GM12878 (cell line): ENCODE data around the gene RASAL2. TPM values are rescaled to one million over a fixed set of nuclear protein-coding genes. Genes with fewer than 3 reads are reported as not detected.

Source experiments
- ATAC-seq: fragments of 200-7000 bp; cut with Tn5 transposase; 3 replicates; pipeline ENCODE4 v1.9.1; 2020; ENCODE audit warnings: mild to moderate bottlenecking, moderate library complexity
- BruUV-seq: library from RNA; stranded (reverse); fragments of 400-500 nt; replicated peaks from 2 replicates; lab custom pipeline; 2021; lab: Mats Ljungman, UMichigan
- CTCF ChIA-PET: fragments of 300-600 bp; sonication (Branson Sonifier 250); formaldehyde crosslinking; extraction: SDS; loops from one replicate; lab custom pipeline; 2021; ENCODE audit warnings: inconsistent platforms; lab: Yijun Ruan, JAX
- POLR2A ChIA-PET: fragments of 350-600 bp; formaldehyde crosslinking; extraction: SDS; loops from one replicate; lab custom pipeline; 2021; ENCODE audit warnings: inconsistent platforms; lab: Charles Lee
- RAD21 ChIA-PET: fragments of 300-600 bp; sonication (Branson Sonifier 250); formaldehyde crosslinking; loops from one replicate; lab custom pipeline; 2023; ENCODE audit warnings: antibody characterized with exemption; ENCODE audit not compliant: unreplicated experiment; lab: Charles Lee
- SMC1A ChIA-PET: fragments of 300-600 bp; sonication (Branson Sonifier 250); formaldehyde crosslinking; loops from one replicate; lab custom pipeline; 2023; ENCODE audit not compliant: unreplicated experiment, uncharacterized antibody; lab: Charles Lee
- DNase-seq: peaks from one replicate; pipeline ENCODE4 v3.0.0-alpha.2; 2011; ENCODE audit warnings: low read depth, low spot score
- FAIRE-seq: peaks from 3 replicates; lab custom pipeline; 2011; peaks lifted over from hg19 to GRCh38; lab: Jason Lieb, UNC
- H2AFZ ChIP-seq: 2 replicates; pipeline ENCODE4 v1.6.0; 2011; ENCODE audit warnings: low read depth, low read length, control low read depth; ENCODE audit not compliant: control insufficient read depth
- H3K27ac ChIP-seq: 2 replicates; pipeline ENCODE4 v1.5.1; 2011; ENCODE audit warnings: control low read depth; ENCODE audit not compliant: control insufficient read depth, insufficient read depth
- H3K27me3 ChIP-seq, 2 experiments: replicated peaks in 1 of 2; 2 replicates each; pipeline versions ENCODE4 v1.6.0 to v1.6.1; 2011; ENCODE audit warnings: low read length in 1 of 2; ENCODE audit not compliant: control insufficient read depth in 2 of 2, insufficient read depth in 2 of 2
- H3K36me3 ChIP-seq, 2 experiments: 2 replicates each; pipeline ENCODE4 v1.5.1; 2011; ENCODE audit warnings: low read length in 1 of 2; ENCODE audit not compliant: control insufficient read depth in 2 of 2, insufficient read depth in 2 of 2
- H3K4me1 ChIP-seq: 2 replicates; pipeline ENCODE4 v1.6.1; 2011; ENCODE audit warnings: mild to moderate bottlenecking, low read length, moderate library complexity, mixed read lengths; ENCODE audit not compliant: control insufficient read depth, insufficient read depth
- H3K4me2 ChIP-seq: 2 replicates; pipeline ENCODE4 v1.6.0; 2011; ENCODE audit warnings: control low read depth; ENCODE audit not compliant: control insufficient read depth, insufficient read depth
- H3K4me3 ChIP-seq: fragments of 200-600 bp; sonication (generic); 2 replicates; pipeline ENCODE4 v1.5.1; 2016
- H3K79me2 ChIP-seq: 2 replicates; pipeline ENCODE4 v1.6.0; 2011; ENCODE audit warnings: low read length; ENCODE audit not compliant: control insufficient read depth, insufficient read depth
- H3K9ac ChIP-seq: 2 replicates; pipeline ENCODE4 v1.8.0; 2011; ENCODE audit warnings: low read length, control low read depth, mixed read lengths; ENCODE audit not compliant: control insufficient read depth, insufficient read depth
- H3K9me3 ChIP-seq: replicated peaks from 3 replicates; pipeline ENCODE4 v1.5.1; 2011; ENCODE audit warnings: mild to moderate bottlenecking, low read length; ENCODE audit not compliant: control insufficient read depth, insufficient read depth
- H4K20me1 ChIP-seq: 2 replicates; pipeline ENCODE4 v1.6.0; 2011; ENCODE audit not compliant: control insufficient read depth, insufficient read depth
- BRCA1 ChIP-seq: IDR thresholded peaks from 2 replicates; pipeline ENCODE4 v1.6.1; 2011; ENCODE audit warnings: low read depth, low read length, improper control_type of control experiment
- CBFB ChIP-seq: IDR thresholded peaks from 2 replicates; pipeline ENCODE4 v1.6.1; 2016; ENCODE audit warnings: antibody characterized with exemption, low read depth
- CHD1 ChIP-seq: IDR thresholded peaks from 2 replicates; pipeline ENCODE4 v1.6.1; 2012; ENCODE audit warnings: low read depth, low read length, improper control_type of control experiment
- E4F1 ChIP-seq: fragments of 450-650 bp; IDR thresholded peaks from 2 replicates; pipeline ENCODE4 v1.6.1; 2018; ENCODE audit warnings: borderline replicate concordance, mild to moderate bottlenecking; ENCODE audit not compliant: partially characterized antibody
- GATAD2B ChIP-seq: fragments of 450-650 bp; conservative IDR thresholded peaks from 2 replicates; pipeline ENCODE4 v1.6.1; 2017; ENCODE audit warnings: low read depth, mild to moderate bottlenecking, moderate library complexity
- HDAC2 ChIP-seq: fragments of 200-600 bp; sonication (generic); IDR thresholded peaks from 2 replicates; pipeline ENCODE4 v1.6.1; 2017
- MAX ChIP-seq: IDR thresholded peaks from 2 replicates; pipeline ENCODE4 v1.6.1; 2012; ENCODE audit warnings: low read depth, low read length, improper control_type of control experiment
- NR2F1 ChIP-seq: fragments of 450-650 bp; conservative IDR thresholded peaks from 2 replicates; pipeline ENCODE4 v1.6.1; 2017; ENCODE audit warnings: mild to moderate bottlenecking
- POLR2A ChIP-seq: IDR thresholded peaks from 2 replicates; pipeline ENCODE4 v1.6.1; 2011; ENCODE audit warnings: low read depth, mild to moderate bottlenecking, low read length
- RBBP5 ChIP-seq: fragments of 200-600 bp; sonication (generic); conservative IDR thresholded peaks from 2 replicates; pipeline ENCODE4 v1.6.1; 2016
- SMAD5 ChIP-seq: IDR thresholded peaks from 2 replicates; pipeline ENCODE4 v1.6.1; 2016; ENCODE audit warnings: antibody characterized with exemption, low read depth
- STAT3 ChIP-seq: IDR thresholded peaks from 2 replicates; pipeline ENCODE4 v1.6.1; 2011; ENCODE audit warnings: low read depth, low read length, improper control_type of control experiment
- TARDBP ChIP-seq: IDR thresholded peaks from 2 replicates; pipeline ENCODE4 v1.6.1; 2016; ENCODE audit warnings: borderline replicate concordance
- WGBS: methylation state at CpG from one replicate; pipeline ENCODE4 v1.1.6; 2016; ENCODE audit warnings: low lambda C conversion rate; ENCODE audit not compliant: insufficient replicate concordance, insufficient coverage; ENCODE audit errors: missing lambda C conversion rate; 5-methylcytosine and 5-hydroxymethylcytosine counted together
- in situ Hi-C: fragments of 300-500 bp; cut with MboI; formaldehyde crosslinking; loops from 9 replicates; pipeline ENCODE4 v1.14.3; 2018; ENCODE audit warnings: mixed read lengths
- intact Hi-C: fragments of 100-400 bp; cut with micrococcal nuclease; formaldehyde crosslinking; loops from one replicate; pipeline ENCODE4 v1.14.2; 2022; ENCODE audit not compliant: unreplicated experiment
- polyA plus RNA-seq, 11 experiments: library from polyadenylated mRNA; depleted of rRNA in 4 of 11; unstranded in 6 of 11; stranded (reverse) in 5 of 11; fragments of >200 nt; fragmentation: Nextera tagmentation in 4 of 11; fragmentation: Illumina TruSeq in 1 of 11; extraction: Ambion mirVana in 4 of 11; extraction: Trizol in 1 of 11; gene quantifications; 1 replicate in 1 of 11; 2 replicates in 10 of 11; pipeline versions ENCODE4 v1.2.1 to v1.2.3, GENCODE V29; 2011 to 2016; ENCODE audit warnings: inconsistent platforms in 2 of 11, missing spikeins in 2 of 11, low read depth in 1 of 11
- total RNA-seq, 4 experiments: library from RNA; depleted of rRNA in 3 of 4; stranded (reverse); fragments of >200 nt in 3 of 4; fragmentation: Illumina TruSeq in 1 of 4; extraction: Trizol in 1 of 4; gene quantifications; 2 replicates each; pipeline versions ENCODE4 v1.2.1 to v1.2.3, GENCODE V29; 2013 to 2021

The RASAL2 gene
- total and polyA plus RNA-seq, 10 of the 15 experiments (the other 5 are each of a cell fraction or from before 2014, with no cell fraction given): 0.02 to 6.9 (median 0.17) TPM; not detected in 1

- no peak for TF ChIP-seq E4F1
These were observed 180.0 kb downstream of the RASAL2 start (continued) for GRCh38 chr1:178273707-178274410.

- Histone ChIP-seq H3K4me3 (no peak overlapping the region), H4K20me1 (no peaks in the 10 kb centered on the region), H3K9me3 (no peaks in the 10 kb centered on the region), H3K4me1 (no peaks in the 10 kb centered on the region), H3K79me2 (no peaks in the 10 kb centered on the region), H3K27ac (no peak overlapping the region), H3K9ac (no peak overlapping the region), H3K27me3 (no peaks in the 10 kb centered on the region), H2AFZ (no peak overlapping the region), H3K4me2 (no peak overlapping the region), H3K36me3 (no peaks in the 10 kb centered on the region)
- ChIA-PET POLR2A (no interaction called here), RAD21 (no interaction called here), SMC1A (no interaction called here), CTCF (interaction anchor here (1.5 kb wide), 1 partner anchor 11 kb away, joined by 4 read pairs; no protein-coding TSS in a partner anchor)
- 83% methylated on average over 2 of the region's 2 CpGs for WGBS
- DNase-seq (no peak), FAIRE-seq (no peak), ATAC-seq (no peak)
- BruUV-seq: no TSS peak
- intact Hi-C loops (no loop called here), in situ Hi-C loops (no loop called here)
- TF ChIP-seq CBFB (no peak), STAT3 (no peak), MAX (no peak), HDAC2 (no peak), SMAD5 (no peak), CHD1 (no peak), GATAD2B (no peak), RBBP5 (no peak), TARDBP (no peak), NR2F1 (no peak), BRCA1 (no peak), POLR2A (no peak)
These were observed 181.1 kb downstream of the RASAL2 start for GRCh38 chr1:178275049-178275448.
